Measurements from ENCODE around the gene FLCN. TPM values are rescaled to one million over a fixed set of nuclear protein-coding genes. Genes with fewer than 3 reads are reported as not detected.

The FLCN gene
- total and polyA plus RNA-seq, 2 donors (not counting 3 experiments of a cell fraction or from before 2014, with no cell fraction given): 38.8 to 68.9 TPM

DNA sequence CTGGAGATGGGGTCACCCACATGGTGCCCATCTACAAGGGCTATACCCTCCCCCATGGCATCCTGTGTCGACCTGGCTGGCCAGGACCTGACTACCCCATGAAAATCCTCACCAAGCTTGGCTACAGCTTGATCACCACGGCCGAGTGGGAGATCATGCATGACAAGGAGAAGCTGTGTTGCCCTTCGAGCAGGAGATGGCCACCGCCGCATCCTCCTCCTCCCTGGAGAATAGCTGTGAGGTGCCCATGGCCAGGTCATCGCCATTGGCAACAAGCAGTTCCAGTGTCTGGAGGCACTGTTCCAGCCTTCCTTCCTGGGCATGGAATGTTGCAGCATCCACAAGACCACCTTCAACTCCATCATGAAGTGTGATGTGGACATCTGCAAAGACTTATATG, 5.3 kb upstream of the FLCN start:
- ChIA-PET POLR2A (no interaction called here), CTCF (no interaction called here)
- Histone ChIP-seq H3K9ac (replicated peaks; ENCODE audit: extremely low read depth, insufficient read depth, low read length) (no peak overlapping the region), H3K4me1 (ENCODE audit: control insufficient read depth, extremely low read depth, insufficient read depth, low read length) (no peaks in the 10 kb centered on the region), H4K20me1 (replicated peaks; ENCODE audit: control insufficient read depth, extremely low read depth, insufficient read depth, low read length) (no peaks in the 10 kb centered on the region), H3K9me3 (replicated peaks; ENCODE audit: control insufficient read depth, insufficient read depth, low read length) (no peaks in the 10 kb centered on the region), H3K4me2 (ENCODE audit: insufficient read depth, low read length) (no peak overlapping the region), H3K27ac (ENCODE audit: insufficient read depth, low read depth, low read length) (no peak overlapping the region), H3K4me3 (replicated peaks in 1 of 3; ENCODE audit: insufficient read depth in 1 of 3, low read depth in 1 of 3, low read length in 3 of 3) (no peak overlapping the region), H3K36me3 (ENCODE audit: control insufficient read depth in 2 of 2, extremely low read depth in 1 of 2, insufficient read depth in 2 of 2, low read length in 2 of 2) (peaks cover 6 to 7% of the 10 kb centered on the region in 2 experiments), H3K9me1 (replicated peaks; ENCODE audit: control insufficient read depth, extremely low read depth, insufficient read depth, low read length) (no peaks in the 10 kb centered on the region), H3K79me2 (ENCODE audit: control insufficient read depth, insufficient read depth, low read length) (no peaks in the 10 kb centered on the region), H2AFZ (ENCODE audit: low read depth, low read length) (no peak overlapping the region), H3K27me3 (ENCODE audit: control insufficient read depth in 2 of 2, insufficient read depth in 2 of 2, low read length in 2 of 2) (no peaks in the 10 kb centered on the region)
- dilution Hi-C loops (cut with MboI; ENCODE audit: extremely low pct_ligation_motif_present, low sequenced_read_pairs) (no loop called here), intact Hi-C loops (cut with micrococcal nuclease) (no loop called here)
- DNase-seq (ENCODE audit: low read depth, low spot score) (no peak), FAIRE-seq (no peak)
- BruUV-seq (replicated peaks): no TSS peak
- no peak for TF ChIP-seq POLR2AphosphoS5 (IDR thresholded peaks at IDR 0.05; ENCODE audit: insufficient read depth, low read depth, low read length)
- no peak for TF ChIP-seq EZH2 (IDR thresholded peaks at IDR 0.05; ENCODE audit: borderline replicate concordance, low read depth, low read length, severe bottlenecking)
- TF ChIP-seq POLR2A (IDR thresholded peaks at IDR 0.05; ENCODE audit: low read depth, low read length): no peak
- no peak for TF ChIP-seq JUN (IDR thresholded peaks at IDR 0.05; ENCODE audit: borderline replicate concordance, insufficient read depth, insufficient read length, low read depth)
- TF ChIP-seq, protein P1, sequence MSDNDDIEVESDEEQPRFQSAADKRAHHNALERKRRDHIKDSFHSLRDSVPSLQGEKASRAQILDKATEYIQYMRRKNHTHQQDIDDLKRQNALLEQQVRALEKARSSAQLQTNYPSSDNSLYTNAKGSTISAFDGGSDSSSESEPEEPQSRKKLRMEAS (IDR thresholded peaks at IDR 0.05; ENCODE audit: insufficient read depth, insufficient read length): no peak
- no peak for TF ChIP-seq FOS (IDR thresholded peaks at IDR 0.05; ENCODE audit: borderline replicate concordance, insufficient read depth, low read length)
- no peak for TF ChIP-seq MYC (IDR thresholded peaks at IDR 0.05; ENCODE audit: low read depth, low read length)
- TF ChIP-seq, protein P2, sequence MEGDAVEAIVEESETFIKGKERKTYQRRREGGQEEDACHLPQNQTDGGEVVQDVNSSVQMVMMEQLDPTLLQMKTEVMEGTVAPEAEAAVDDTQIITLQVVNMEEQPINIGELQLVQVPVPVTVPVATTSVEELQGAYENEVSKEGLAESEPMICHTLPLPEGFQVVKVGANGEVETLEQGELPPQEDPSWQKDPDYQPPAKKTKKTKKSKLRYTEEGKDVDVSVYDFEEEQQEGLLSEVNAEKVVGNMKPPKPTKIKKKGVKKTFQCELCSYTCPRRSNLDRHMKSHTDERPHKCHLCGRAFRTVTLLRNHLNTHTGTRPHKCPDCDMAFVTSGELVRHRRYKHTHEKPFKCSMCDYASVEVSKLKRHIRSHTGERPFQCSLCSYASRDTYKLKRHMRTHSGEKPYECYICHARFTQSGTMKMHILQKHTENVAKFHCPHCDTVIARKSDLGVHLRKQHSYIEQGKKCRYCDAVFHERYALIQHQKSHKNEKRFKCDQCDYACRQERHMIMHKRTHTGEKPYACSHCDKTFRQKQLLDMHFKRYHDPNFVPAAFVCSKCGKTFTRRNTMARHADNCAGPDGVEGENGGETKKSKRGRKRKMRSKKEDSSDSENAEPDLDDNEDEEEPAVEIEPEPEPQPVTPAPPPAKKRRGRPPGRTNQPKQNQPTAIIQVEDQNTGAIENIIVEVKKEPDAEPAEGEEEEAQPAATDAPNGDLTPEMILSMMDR (IDR thresholded peaks at IDR 0.05; ENCODE audit: extremely low read depth in 1 of 2, insufficient read depth in 1 of 2, low read depth in 1 of 2, low read length in 2 of 2): no peak
- TF ChIP-seq GATA2 (IDR thresholded peaks at IDR 0.05; ENCODE audit: insufficient read depth, insufficient read length, low read depth, low read length): no peak
